ENCODE data around the gene MED16. TPM values are rescaled to one million over a fixed set of nuclear protein-coding genes. Genes with fewer than 3 reads are reported as not detected.

Gene MED16
- total RNA-seq, 2 experiments from 2014 or later: 19.1 to 54.3 TPM

- POLR2A ChIA-PET: interaction anchor here (0.6 kb wide), 1 partner anchor 402 kb away, joined by 6 read pairs; no protein-coding TSS in a partner anchor
- BruUV-seq (replicated peaks): no TSS peak
- H3K4me1 ChIP-seq (ENCODE audit: insufficient read depth, low read length, poor library complexity, severe bottlenecking): peaks cover 22% of the 10 kb centered on the region
- no peaks in the 10 kb centered on the region for H3K9me2 ChIP-seq (ENCODE audit: insufficient read depth, low read length)
- H2AFZ ChIP-seq (ENCODE audit: low read length): no peak overlapping the region
- H3K27ac ChIP-seq (ENCODE audit: low read depth, low read length, poor library complexity, severe bottlenecking): no peak overlapping the region
- intact Hi-C loops (cut with micrococcal nuclease; ENCODE audit: unreplicated experiment): no loop called here
- no peaks in the 10 kb centered on the region for H3K79me2 ChIP-seq (ENCODE audit: insufficient read depth, low read depth, low read length)
- no peak for DNase-seq (ENCODE audit: low spot score)
- peaks cover 17% of the 10 kb centered on the region; the same call in 1 of the 2 replicates for H3K36me3 ChIP-seq (ENCODE audit: insufficient read depth, low read length)
- no peaks in the 10 kb centered on the region for H3K9me3 ChIP-seq (ENCODE audit: low read length)
- TF ChIP-seq EZH2phosphoT487 (IDR thresholded peaks at IDR 0.05; ENCODE audit: borderline replicate concordance, low read depth, low read length) (no peak), CTCF (conservative IDR thresholded peaks at IDR 0.05; ENCODE audit: low read length) (no peak)
- H4K20me1 ChIP-seq (ENCODE audit: insufficient read depth, low read length): no peaks in the 10 kb centered on the region
- no peak overlapping the region for H3K4me3 ChIP-seq (ENCODE audit: low read depth, low read length, poor library complexity, severe bottlenecking)
- CTCF ChIA-PET (ENCODE audit: unreplicated experiment): interaction anchor here (0.5 to 0.6 kb wide), 2 partner anchors 85 to 108 kb away, joined by 3 to 5 read pairs; no protein-coding TSS in a partner anchor
- peak overlapping the region; percentile 61 for H3K4me2 ChIP-seq (ENCODE audit: low read length)
These were observed 6.5 kb upstream of the MED16 start for GRCh38 chr19:899336-900042.

- no peaks in the 10 kb centered on the region for H3K9me3 ChIP-seq (ENCODE audit: low read length)
- TF ChIP-seq EZH2phosphoT487 (IDR thresholded peaks at IDR 0.05; ENCODE audit: borderline replicate concordance, low read depth, low read length): no peak
- no peak for TF ChIP-seq CTCF (conservative IDR thresholded peaks at IDR 0.05; ENCODE audit: low read length)
- H3K36me3 ChIP-seq (ENCODE audit: insufficient read depth, low read length): peaks cover 17% of the 10 kb centered on the region; the same call in 1 of the 2 replicates
- no peak overlapping the region for H3K4me3 ChIP-seq (ENCODE audit: low read depth, low read length, poor library complexity, severe bottlenecking)
- intact Hi-C loops (cut with micrococcal nuclease; ENCODE audit: unreplicated experiment): no loop called here
- H3K4me2 ChIP-seq (ENCODE audit: low read length): peak overlapping the region; percentile 61
- ChIA-PET CTCF (ENCODE audit: unreplicated experiment) (no interaction called here), POLR2A (interaction anchor here (0.7 kb wide), 1 partner anchor 263 kb away, joined by 3 read pairs; no protein-coding TSS in a partner anchor)
- H4K20me1 ChIP-seq (ENCODE audit: insufficient read depth, low read length): no peaks in the 10 kb centered on the region
- no peaks in the 10 kb centered on the region for H3K9me2 ChIP-seq (ENCODE audit: insufficient read depth, low read length)
- no peaks in the 10 kb centered on the region for H3K79me2 ChIP-seq (ENCODE audit: insufficient read depth, low read depth, low read length)
- BruUV-seq (replicated peaks): no TSS peak
- peaks cover 22% of the 10 kb centered on the region for H3K4me1 ChIP-seq (ENCODE audit: insufficient read depth, low read length, poor library complexity, severe bottlenecking)
- H3K27ac ChIP-seq (ENCODE audit: low read depth, low read length, poor library complexity, severe bottlenecking): peak overlapping the region; percentile 54
- peak; percentile 92 for DNase-seq (ENCODE audit: low spot score)
- H2AFZ ChIP-seq (ENCODE audit: low read length): no peak overlapping the region
These were observed 5.7 kb upstream of the MED16 start for GRCh38 chr19:898663-899062.

GRCh38 chr19:897442-898039, 4.6 kb upstream of the MED16 start:
- BruUV-seq (replicated peaks): no TSS peak
- Histone ChIP-seq H3K79me2 (ENCODE audit: insufficient read depth, low read depth, low read length) (no peaks in the 10 kb centered on the region), H3K4me3 (ENCODE audit: low read depth, low read length, poor library complexity, severe bottlenecking) (no peak overlapping the region), H3K36me3 (ENCODE audit: insufficient read depth, low read length) (peaks cover 17% of the 10 kb centered on the region; the same call in 1 of the 2 replicates), H3K4me1 (ENCODE audit: insufficient read depth, low read length, poor library complexity, severe bottlenecking) (peaks cover 22% of the 10 kb centered on the region), H3K9me3 (ENCODE audit: low read length) (no peaks in the 10 kb centered on the region), H4K20me1 (ENCODE audit: insufficient read depth, low read length) (no peaks in the 10 kb centered on the region), H3K9me2 (ENCODE audit: insufficient read depth, low read length) (no peaks in the 10 kb centered on the region), H3K4me2 (ENCODE audit: low read length) (no peak overlapping the region), H2AFZ (ENCODE audit: low read length) (no peak overlapping the region), H3K27ac (ENCODE audit: low read depth, low read length, poor library complexity, severe bottlenecking) (no peak overlapping the region)
- TF ChIP-seq CTCF (conservative IDR thresholded peaks at IDR 0.05; ENCODE audit: low read length) (no peak), EZH2phosphoT487 (IDR thresholded peaks at IDR 0.05; ENCODE audit: borderline replicate concordance, low read depth, low read length) (no peak)
- DNase-seq (ENCODE audit: low spot score): no peak
- CTCF ChIA-PET (ENCODE audit: unreplicated experiment): no interaction called here
- intact Hi-C loops (cut with micrococcal nuclease; ENCODE audit: unreplicated experiment): no loop called here
- POLR2A ChIA-PET: no interaction called here
